ENCODE data around the gene C5orf63. TPM values are rescaled to one million over a fixed set of nuclear protein-coding genes. Genes with fewer than 3 reads are reported as not detected.
"Not testable (repeated sequence)": the region's sequence is repeated elsewhere in the genome, so short reads cannot be mapped to it uniquely, and the experiment has no call there.

Gene C5orf63
- total RNA-seq, 1 experiment from 2014 or later = not detected

- no peak for DNase-seq (ENCODE audit: low spot score)
- in situ Hi-C loops (cut with HindIII; ENCODE audit: low sequenced_read_pairs) = no loop called here
These were observed 4.1 kb upstream of the C5orf63 start for GRCh38 chr5:127077366-127077765.

GRCh38 chr5:127076315-127077129 is 3.2 kb upstream of the C5orf63 start:
- in situ Hi-C loops (cut with HindIII; ENCODE audit: low sequenced_read_pairs) = no loop called here
- no peak for DNase-seq (ENCODE audit: low spot score)

- no peak for DNase-seq (ENCODE audit: low spot score)
- in situ Hi-C loops (cut with HindIII; ENCODE audit: low sequenced_read_pairs) = no loop called here
These were observed 1.2 kb upstream of the C5orf63 start for GRCh38 chr5:127074466-127074865.

- in situ Hi-C loops (cut with HindIII; ENCODE audit: low sequenced_read_pairs) = no loop called here
- no peak for DNase-seq (ENCODE audit: low spot score)
These were observed 3.1 kb downstream of the C5orf63 start for GRCh38 chr5:127070243-127070642.

GRCh38 chr5:127068493-127069214 is 4.6 kb downstream of the C5orf63 start:
- in situ Hi-C loops (cut with HindIII; ENCODE audit: low sequenced_read_pairs) = no loop called here
- DNase-seq (ENCODE audit: low spot score) = no peak

- in situ Hi-C loops (cut with HindIII; ENCODE audit: low sequenced_read_pairs) = no loop called here
- DNase-seq (ENCODE audit: low spot score) = no peak
These were observed 6.6 kb downstream of the C5orf63 start for GRCh38 chr5:127066721-127067120.

- no peak for DNase-seq (ENCODE audit: low spot score)
- in situ Hi-C loops (cut with HindIII; ENCODE audit: low sequenced_read_pairs) = no loop called here
These were observed 9.0 kb downstream of the C5orf63 start for GRCh38 chr5:127064253-127064840.

- DNase-seq (ENCODE audit: low spot score) = no peak
- in situ Hi-C loops (cut with HindIII; ENCODE audit: low sequenced_read_pairs) = no loop called here
These were observed 9.9 kb downstream of the C5orf63 start for GRCh38 chr5:127063257-127063913.

GRCh38 chr5:127061956-127062355 is 11.3 kb downstream of the C5orf63 start:
- in situ Hi-C loops (cut with HindIII; ENCODE audit: low sequenced_read_pairs) = no loop called here

GRCh38 chr5:127061537-127061936 is 11.8 kb downstream of the C5orf63 start:
- no peak for DNase-seq (ENCODE audit: low spot score)
- in situ Hi-C loops (cut with HindIII; ENCODE audit: low sequenced_read_pairs) = no loop called here

More at GRCh38 chr5:127061956-127062355, 11.3 kb downstream of the C5orf63 start:
- DNase-seq (ENCODE audit: low spot score) = no peak

- in situ Hi-C loops (cut with HindIII; ENCODE audit: low sequenced_read_pairs) = no loop called here
- DNase-seq (ENCODE audit: low spot score) = no peak
These were observed 12.8 kb downstream of the C5orf63 start for GRCh38 chr5:127060470-127060985.

GRCh38 chr5:127056896-127057295 is 16.4 kb downstream of the C5orf63 start:
- in situ Hi-C loops (cut with HindIII; ENCODE audit: low sequenced_read_pairs) = no loop called here
- DNase-seq (ENCODE audit: low spot score) = no peak

GRCh38 chr5:127055880-127056653 is 17.2 kb downstream of the C5orf63 start:
- DNase-seq (ENCODE audit: low spot score) = no peak
- in situ Hi-C loops (cut with HindIII; ENCODE audit: low sequenced_read_pairs) = no loop called here

- in situ Hi-C loops (cut with HindIII; ENCODE audit: low sequenced_read_pairs); DNase-seq (ENCODE audit: low spot score): not testable (repeated sequence)
These were observed 19.8 kb downstream of the C5orf63 start for GRCh38 chr5:127053551-127053950.

GRCh38 chr5:127053049-127053448 is 20.3 kb downstream of the C5orf63 start:
- in situ Hi-C loops (cut with HindIII; ENCODE audit: low sequenced_read_pairs) = no loop called here
- no peak for DNase-seq (ENCODE audit: low spot score)

- in situ Hi-C loops (cut with HindIII; ENCODE audit: low sequenced_read_pairs) = no loop called here
- no peak for DNase-seq (ENCODE audit: low spot score)
These were observed 21.7 kb downstream of the C5orf63 start for GRCh38 chr5:127051591-127051990.

GRCh38 chr5:127046343-127047072 is 26.8 kb downstream of the C5orf63 start:
- in situ Hi-C loops (cut with HindIII; ENCODE audit: low sequenced_read_pairs) = no loop called here
- no peak for DNase-seq (ENCODE audit: low spot score)

GRCh38 chr5:127042593-127042992 is 30.7 kb downstream of the C5orf63 start:
- DNase-seq (ENCODE audit: low spot score) = no peak
- in situ Hi-C loops (cut with HindIII; ENCODE audit: low sequenced_read_pairs) = no loop called here

Data from G401 (cell line).